Heart left ventricle (tissue), 13 donors: ENCODE data around the gene PRC1.

ENCODE experiments used
- CTCF ChIP-seq, 12 donors: fragments of 200-600 bp; sonication (generic) in 4 of 12; IDR thresholded peaks; one replicate each; pipeline versions ENCODE4 v1.5.0 to v1.8.0; 2018 to 2022; ENCODE audit warnings: antibody characterized with exemption in 12 of 12, mild to moderate bottlenecking in 5 of 12
- POLR2A ChIP-seq, 2 donors: fragments of 450-650 bp; IDR thresholded peaks; one replicate each; pipeline ENCODE4 v1.6.1; 2017; ENCODE audit warnings: antibody characterized with exemption in 2 of 2, mild to moderate bottlenecking in 2 of 2, moderate library complexity in 2 of 2
- donor health status: ischemic (EF 13 %, LVEDD 7.1; RV severe dilation, severe dysfunction).
- donor health status: DM: no; HTN: yes; CAD: no.
- donor health status: DM: no; HTN: no; CAD: no.
- donor health status: ischemic (EF 25% LVEDD 6.9; RV normal size, moderate dysfunction).
- donor health status: ischemic (EF 25% LVEDD 5.7; RV mildly dilated, moderate dysfunction).
- donor health status: ischemic (EF 35%, LVEDD 5.7; RV mildly dilated, moderate dysfunction).
- donor health status: nonischemic (EF 11% LVEDD 7.7; RV severe dilation, severe dysfunction).
- donor health status: DM: yes; HTN: yes; CAD: no.
- donor health status: PGD.
- donor health status: ischemic (EF 29% LVEDD 5.4; RV normal size, mild dysfunction).
- donor health status: nonischemic (EF 23%, LVEDD 6.1; RV moderate dilation, normal function).

- no peak for TF ChIP-seq CTCF (IDR thresholded peaks at IDR 0.05)
- TF ChIP-seq POLR2A (IDR thresholded peaks at IDR 0.05), result no peak
Measured at GRCh38 chr15:90991587-90992285, 2.6 kb downstream of the PRC1 start.
